Measurements from ENCODE around the gene BLID. TPM values are rescaled to one million over a fixed set of nuclear protein-coding genes. Genes with fewer than 3 reads are reported as not detected.

BLID gene
- polyA plus RNA-seq, 1 donor (not counting 4 experiments of a cell fraction or from before 2014, with no cell fraction given) = 0.18 TPM

DNA sequence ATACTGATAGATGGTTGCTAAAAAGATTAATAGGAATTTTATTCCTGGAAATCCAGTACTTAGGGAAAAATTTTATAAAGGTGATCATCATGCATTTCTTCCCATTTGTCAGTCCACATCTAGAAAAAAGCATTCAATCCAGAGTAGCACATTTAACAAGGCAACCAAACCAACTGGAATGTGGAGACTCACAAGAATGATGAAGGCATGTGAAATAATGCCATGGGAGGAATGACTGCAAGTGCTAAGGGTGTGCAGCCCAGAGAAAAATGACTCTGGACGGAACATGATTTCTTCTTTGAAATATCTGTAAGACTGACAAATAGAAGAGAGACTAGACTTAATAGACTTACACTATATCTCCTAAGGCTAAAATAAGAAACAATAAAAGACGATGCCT is 33.8 kb downstream of the BLID start:
- Histone ChIP-seq H2AFZ (ENCODE audit: control insufficient read depth, low read length) (no peak overlapping the region), H3K27me3 (ENCODE audit: control insufficient read depth, extremely low read depth, insufficient read depth, low read length) (no peaks in the 10 kb centered on the region), H3K9me3 (ENCODE audit: control insufficient read depth, low read depth, low read length) (no peaks in the 10 kb centered on the region), H3K9me1 (ENCODE audit: control insufficient read depth, extremely low read depth, insufficient read depth, low read length) (no peaks in the 10 kb centered on the region), H3K4me1 (ENCODE audit: control insufficient read depth, extremely low read depth, insufficient read depth, low read length) (peaks cover 10% of the 10 kb centered on the region), H4K20me1 (ENCODE audit: control insufficient read depth, extremely low read depth, insufficient read depth, low read length) (no peaks in the 10 kb centered on the region), H3K27ac (ENCODE audit: control insufficient read depth, insufficient read depth, low read length) (no peak overlapping the region), H3K4me2 (ENCODE audit: control insufficient read depth, extremely low read depth, insufficient read depth, low read depth, low read length) (no peak overlapping the region), H3K9ac (ENCODE audit: control insufficient read depth, extremely low read depth, insufficient read depth, low read length) (no peak overlapping the region), H3K79me2 (ENCODE audit: control insufficient read depth, insufficient read depth, low read length) (no peaks in the 10 kb centered on the region), H3K4me3 (ENCODE audit: control insufficient read depth in 2 of 3, extremely low read depth in 1 of 3, insufficient read depth in 2 of 3, low read depth in 1 of 3, low read length in 3 of 3) (no peak overlapping the region), H3K36me3 (ENCODE audit: control insufficient read depth in 2 of 2, extremely low read depth in 1 of 2, insufficient read depth in 2 of 2, low read length in 2 of 2) (no peaks in the 10 kb centered on the region)
- DNase-seq (ENCODE audit: low read depth, low spot score) = no peak
- TF ChIP-seq, protein P1, sequence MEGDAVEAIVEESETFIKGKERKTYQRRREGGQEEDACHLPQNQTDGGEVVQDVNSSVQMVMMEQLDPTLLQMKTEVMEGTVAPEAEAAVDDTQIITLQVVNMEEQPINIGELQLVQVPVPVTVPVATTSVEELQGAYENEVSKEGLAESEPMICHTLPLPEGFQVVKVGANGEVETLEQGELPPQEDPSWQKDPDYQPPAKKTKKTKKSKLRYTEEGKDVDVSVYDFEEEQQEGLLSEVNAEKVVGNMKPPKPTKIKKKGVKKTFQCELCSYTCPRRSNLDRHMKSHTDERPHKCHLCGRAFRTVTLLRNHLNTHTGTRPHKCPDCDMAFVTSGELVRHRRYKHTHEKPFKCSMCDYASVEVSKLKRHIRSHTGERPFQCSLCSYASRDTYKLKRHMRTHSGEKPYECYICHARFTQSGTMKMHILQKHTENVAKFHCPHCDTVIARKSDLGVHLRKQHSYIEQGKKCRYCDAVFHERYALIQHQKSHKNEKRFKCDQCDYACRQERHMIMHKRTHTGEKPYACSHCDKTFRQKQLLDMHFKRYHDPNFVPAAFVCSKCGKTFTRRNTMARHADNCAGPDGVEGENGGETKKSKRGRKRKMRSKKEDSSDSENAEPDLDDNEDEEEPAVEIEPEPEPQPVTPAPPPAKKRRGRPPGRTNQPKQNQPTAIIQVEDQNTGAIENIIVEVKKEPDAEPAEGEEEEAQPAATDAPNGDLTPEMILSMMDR (optimal IDR thresholded peaks at IDR 0.05 in 1 of 3, IDR thresholded peaks at IDR 0.05 in 1 of 3, conservative IDR thresholded peaks at IDR 0.05 in 1 of 3; ENCODE audit: extremely low read depth in 1 of 3, insufficient read depth in 2 of 3, low read length in 3 of 3) = no peak
- no peak for TF ChIP-seq EZH2 (IDR thresholded peaks at IDR 0.05; ENCODE audit: low read length)
- dilution Hi-C loops (cut with MboI; ENCODE audit: extremely low pct_ligation_motif_present, low sequenced_read_pairs) = no loop called here
- no peak for FAIRE-seq

DNA sequence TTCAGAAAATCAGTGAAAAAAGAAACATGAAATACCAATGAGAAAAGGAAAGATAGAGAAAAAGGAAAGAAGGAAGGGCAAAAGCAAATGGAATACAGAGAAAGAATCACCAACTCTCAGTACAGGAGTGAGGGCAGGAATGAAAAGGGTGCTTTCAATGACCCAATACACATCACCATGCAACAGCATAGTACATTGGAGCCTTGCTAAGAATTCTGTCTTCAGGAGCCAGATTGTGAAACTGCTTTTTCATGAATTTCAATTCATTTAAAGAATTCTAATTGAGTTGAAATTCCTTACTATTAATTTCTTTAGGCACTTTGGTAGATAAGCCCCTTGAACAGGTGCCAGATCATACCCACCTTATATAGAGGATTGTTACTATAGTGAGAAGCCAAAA is 34.9 kb downstream of the BLID start:
- Histone ChIP-seq H3K27ac (ENCODE audit: control insufficient read depth, insufficient read depth, low read length) (no peak overlapping the region), H3K4me2 (ENCODE audit: control insufficient read depth, extremely low read depth, insufficient read depth, low read depth, low read length) (no peak overlapping the region), H3K4me1 (ENCODE audit: control insufficient read depth, extremely low read depth, insufficient read depth, low read length) (peaks cover 10% of the 10 kb centered on the region), H3K4me3 (ENCODE audit: control insufficient read depth in 2 of 3, extremely low read depth in 1 of 3, insufficient read depth in 2 of 3, low read depth in 1 of 3, low read length in 3 of 3) (no peak overlapping the region), H3K9ac (ENCODE audit: control insufficient read depth, extremely low read depth, insufficient read depth, low read length) (no peak overlapping the region), H4K20me1 (ENCODE audit: control insufficient read depth, extremely low read depth, insufficient read depth, low read length) (no peaks in the 10 kb centered on the region), H3K9me1 (ENCODE audit: control insufficient read depth, extremely low read depth, insufficient read depth, low read length) (no peaks in the 10 kb centered on the region), H3K9me3 (ENCODE audit: control insufficient read depth, low read depth, low read length) (no peaks in the 10 kb centered on the region), H3K36me3 (ENCODE audit: control insufficient read depth in 2 of 2, extremely low read depth in 1 of 2, insufficient read depth in 2 of 2, low read length in 2 of 2) (no peaks in the 10 kb centered on the region), H3K27me3 (ENCODE audit: control insufficient read depth, extremely low read depth, insufficient read depth, low read length) (no peaks in the 10 kb centered on the region), H3K79me2 (ENCODE audit: control insufficient read depth, insufficient read depth, low read length) (no peaks in the 10 kb centered on the region), H2AFZ (ENCODE audit: control insufficient read depth, low read length) (no peak overlapping the region)
- dilution Hi-C loops (cut with MboI; ENCODE audit: extremely low pct_ligation_motif_present, low sequenced_read_pairs) = no loop called here
- DNase-seq (ENCODE audit: low read depth, low spot score) (no peak), FAIRE-seq (no peak)
- TF ChIP-seq EZH2 (IDR thresholded peaks at IDR 0.05; ENCODE audit: low read length) = no peak
- TF ChIP-seq, protein P1 (optimal IDR thresholded peaks at IDR 0.05 in 1 of 3, IDR thresholded peaks at IDR 0.05 in 1 of 3, conservative IDR thresholded peaks at IDR 0.05 in 1 of 3; ENCODE audit: extremely low read depth in 1 of 3, insufficient read depth in 2 of 3, low read length in 3 of 3) = no peak

Measured in keratinocyte (primary cell).